ENCODE data around the gene ZIK1. TPM values are rescaled to one million over a fixed set of nuclear protein-coding genes. Genes with fewer than 3 reads are reported as not detected.

Gene ZIK1
- total and polyA plus RNA-seq, 9 of the 15 experiments (the other 6 are each of a cell fraction or from before 2014, with no cell fraction given), result 0.03 to 0.42 (median 0.15) TPM; not detected in 1

DNA sequence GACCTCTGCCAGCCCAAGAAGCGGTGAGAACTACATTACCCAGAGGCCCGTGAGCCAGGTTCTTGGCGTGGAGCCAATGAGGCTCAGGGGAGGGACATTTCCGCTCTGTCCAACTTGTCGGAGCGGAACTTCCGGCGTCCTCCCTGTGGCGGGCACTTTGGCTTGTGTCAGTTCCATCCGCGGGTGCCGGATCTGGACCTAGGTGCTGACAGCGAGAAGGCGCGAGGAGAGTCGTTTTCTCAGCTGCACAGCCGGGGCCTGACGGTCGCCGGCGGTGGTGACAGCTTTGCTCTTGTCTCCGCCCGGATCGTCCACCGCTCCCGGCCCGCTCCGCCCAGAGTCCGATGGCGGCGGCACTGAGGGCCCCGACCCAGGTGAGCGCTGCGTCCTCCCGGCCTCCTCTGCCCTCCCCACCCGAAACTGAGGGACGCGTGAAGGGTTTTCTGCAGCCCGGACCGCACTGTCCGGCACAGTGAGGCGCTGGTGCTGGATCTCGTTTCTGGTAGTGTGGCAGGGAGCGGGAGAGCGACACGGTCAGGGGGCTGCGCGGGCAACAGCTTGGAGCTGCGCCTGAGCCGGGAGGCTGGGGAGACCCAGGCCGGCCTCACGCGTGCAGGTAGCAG lies 15.9 kb downstream of the ZIK1 start, which contains the start of gene ZNF530 (continued):
- TF ChIP-seq DDX20 (tag; IDR thresholded peaks at IDR 0.05; ENCODE audit: low read depth) (no peak), ZNF584 (CRISPR knock-in tag; IDR thresholded peaks at IDR 0.05; ENCODE audit: low read depth) (no peak), ZNF778 (CRISPR knock-in tag; IDR thresholded peaks at IDR 0.05) (no peak), NR2F6 (CRISPR knock-in tag; IDR thresholded peaks at IDR 0.05) (no peak), MEF2D (tag; conservative IDR thresholded peaks at IDR 0.05; ENCODE audit: low read depth) (no peak), ZZZ3 (IDR thresholded peaks at IDR 0.05) (no peak), KLF6 (CRISPR knock-in tag; IDR thresholded peaks at IDR 0.05; ENCODE audit: borderline replicate concordance) (no peak), RUNX1 (IDR thresholded peaks at IDR 0.05; ENCODE audit: low read depth) (no peak), TBP (optimal IDR thresholded peaks at IDR 0.05; ENCODE audit: low read depth, low read length) (no peak), RCOR1 (IDR thresholded peaks at IDR 0.05; ENCODE audit: borderline replicate concordance in 1 of 2, low read depth in 2 of 2, low read length in 2 of 2) (no peak), ZNF764 (CRISPR knock-in tag; IDR thresholded peaks at IDR 0.05; ENCODE audit: low read depth) (no peak), ASH1L (IDR thresholded peaks at IDR 0.05; ENCODE audit: borderline replicate concordance, low read depth, partially characterized antibody) (no peak)
- TF ChIP-seq, protein P1, sequence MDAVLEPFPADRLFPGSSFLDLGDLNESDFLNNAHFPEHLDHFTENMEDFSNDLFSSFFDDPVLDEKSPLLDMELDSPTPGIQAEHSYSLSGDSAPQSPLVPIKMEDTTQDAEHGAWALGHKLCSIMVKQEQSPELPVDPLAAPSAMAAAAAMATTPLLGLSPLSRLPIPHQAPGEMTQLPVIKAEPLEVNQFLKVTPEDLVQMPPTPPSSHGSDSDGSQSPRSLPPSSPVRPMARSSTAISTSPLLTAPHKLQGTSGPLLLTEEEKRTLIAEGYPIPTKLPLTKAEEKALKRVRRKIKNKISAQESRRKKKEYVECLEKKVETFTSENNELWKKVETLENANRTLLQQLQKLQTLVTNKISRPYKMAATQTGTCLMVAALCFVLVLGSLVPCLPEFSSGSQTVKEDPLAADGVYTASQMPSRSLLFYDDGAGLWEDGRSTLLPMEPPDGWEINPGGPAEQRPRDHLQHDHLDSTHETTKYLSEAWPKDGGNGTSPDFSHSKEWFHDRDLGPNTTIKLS (IDR thresholded peaks at IDR 0.05; ENCODE audit: borderline replicate concordance, low read depth), result peak; percentile 50; the same call in 1 of the 2 replicates
- TF ChIP-seq, protein P2, sequence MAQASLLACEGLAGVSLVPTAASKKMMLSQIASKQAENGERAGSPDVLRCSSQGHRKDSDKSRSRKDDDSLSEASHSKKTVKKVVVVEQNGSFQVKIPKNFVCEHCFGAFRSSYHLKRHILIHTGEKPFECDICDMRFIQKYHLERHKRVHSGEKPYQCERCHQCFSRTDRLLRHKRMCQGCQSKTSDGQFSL (CRISPR knock-in tag; IDR thresholded peaks at IDR 0.05), result no peak
- TF ChIP-seq, protein P2 (tag; IDR thresholded peaks at IDR 0.05), result no peak
- TF ChIP-seq, protein P3, sequence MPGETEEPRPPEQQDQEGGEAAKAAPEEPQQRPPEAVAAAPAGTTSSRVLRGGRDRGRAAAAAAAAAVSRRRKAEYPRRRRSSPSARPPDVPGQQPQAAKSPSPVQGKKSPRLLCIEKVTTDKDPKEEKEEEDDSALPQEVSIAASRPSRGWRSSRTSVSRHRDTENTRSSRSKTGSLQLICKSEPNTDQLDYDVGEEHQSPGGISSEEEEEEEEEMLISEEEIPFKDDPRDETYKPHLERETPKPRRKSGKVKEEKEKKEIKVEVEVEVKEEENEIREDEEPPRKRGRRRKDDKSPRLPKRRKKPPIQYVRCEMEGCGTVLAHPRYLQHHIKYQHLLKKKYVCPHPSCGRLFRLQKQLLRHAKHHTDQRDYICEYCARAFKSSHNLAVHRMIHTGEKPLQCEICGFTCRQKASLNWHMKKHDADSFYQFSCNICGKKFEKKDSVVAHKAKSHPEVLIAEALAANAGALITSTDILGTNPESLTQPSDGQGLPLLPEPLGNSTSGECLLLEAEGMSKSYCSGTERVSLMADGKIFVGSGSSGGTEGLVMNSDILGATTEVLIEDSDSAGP (CRISPR knock-in tag; IDR thresholded peaks at IDR 0.05), result no peak
- TF ChIP-seq, protein P4, sequence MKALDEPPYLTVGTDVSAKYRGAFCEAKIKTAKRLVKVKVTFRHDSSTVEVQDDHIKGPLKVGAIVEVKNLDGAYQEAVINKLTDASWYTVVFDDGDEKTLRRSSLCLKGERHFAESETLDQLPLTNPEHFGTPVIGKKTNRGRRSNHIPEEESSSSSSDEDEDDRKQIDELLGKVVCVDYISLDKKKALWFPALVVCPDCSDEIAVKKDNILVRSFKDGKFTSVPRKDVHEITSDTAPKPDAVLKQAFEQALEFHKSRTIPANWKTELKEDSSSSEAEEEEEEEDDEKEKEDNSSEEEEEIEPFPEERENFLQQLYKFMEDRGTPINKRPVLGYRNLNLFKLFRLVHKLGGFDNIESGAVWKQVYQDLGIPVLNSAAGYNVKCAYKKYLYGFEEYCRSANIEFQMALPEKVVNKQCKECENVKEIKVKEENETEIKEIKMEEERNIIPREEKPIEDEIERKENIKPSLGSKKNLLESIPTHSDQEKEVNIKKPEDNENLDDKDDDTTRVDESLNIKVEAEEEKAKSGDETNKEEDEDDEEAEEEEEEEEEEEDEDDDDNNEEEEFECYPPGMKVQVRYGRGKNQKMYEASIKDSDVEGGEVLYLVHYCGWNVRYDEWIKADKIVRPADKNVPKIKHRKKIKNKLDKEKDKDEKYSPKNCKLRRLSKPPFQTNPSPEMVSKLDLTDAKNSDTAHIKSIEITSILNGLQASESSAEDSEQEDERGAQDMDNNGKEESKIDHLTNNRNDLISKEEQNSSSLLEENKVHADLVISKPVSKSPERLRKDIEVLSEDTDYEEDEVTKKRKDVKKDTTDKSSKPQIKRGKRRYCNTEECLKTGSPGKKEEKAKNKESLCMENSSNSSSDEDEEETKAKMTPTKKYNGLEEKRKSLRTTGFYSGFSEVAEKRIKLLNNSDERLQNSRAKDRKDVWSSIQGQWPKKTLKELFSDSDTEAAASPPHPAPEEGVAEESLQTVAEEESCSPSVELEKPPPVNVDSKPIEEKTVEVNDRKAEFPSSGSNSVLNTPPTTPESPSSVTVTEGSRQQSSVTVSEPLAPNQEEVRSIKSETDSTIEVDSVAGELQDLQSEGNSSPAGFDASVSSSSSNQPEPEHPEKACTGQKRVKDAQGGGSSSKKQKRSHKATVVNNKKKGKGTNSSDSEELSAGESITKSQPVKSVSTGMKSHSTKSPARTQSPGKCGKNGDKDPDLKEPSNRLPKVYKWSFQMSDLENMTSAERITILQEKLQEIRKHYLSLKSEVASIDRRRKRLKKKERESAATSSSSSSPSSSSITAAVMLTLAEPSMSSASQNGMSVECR (CRISPR knock-in tag; IDR thresholded peaks at IDR 0.05), result peak; percentile 84
- TF ChIP-seq, protein P5, sequence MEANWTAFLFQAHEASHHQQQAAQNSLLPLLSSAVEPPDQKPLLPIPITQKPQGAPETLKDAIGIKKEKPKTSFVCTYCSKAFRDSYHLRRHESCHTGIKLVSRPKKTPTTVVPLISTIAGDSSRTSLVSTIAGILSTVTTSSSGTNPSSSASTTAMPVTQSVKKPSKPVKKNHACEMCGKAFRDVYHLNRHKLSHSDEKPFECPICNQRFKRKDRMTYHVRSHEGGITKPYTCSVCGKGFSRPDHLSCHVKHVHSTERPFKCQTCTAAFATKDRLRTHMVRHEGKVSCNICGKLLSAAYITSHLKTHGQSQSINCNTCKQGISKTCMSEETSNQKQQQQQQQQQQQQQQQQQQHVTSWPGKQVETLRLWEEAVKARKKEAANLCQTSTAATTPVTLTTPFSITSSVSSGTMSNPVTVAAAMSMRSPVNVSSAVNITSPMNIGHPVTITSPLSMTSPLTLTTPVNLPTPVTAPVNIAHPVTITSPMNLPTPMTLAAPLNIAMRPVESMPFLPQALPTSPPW (CRISPR knock-in tag; IDR thresholded peaks at IDR 0.05), result peak; percentile 62

Data from K562 (cell line).